Stimulated activated CD4-positive, alpha-beta T cell treated with anti-CD3 and anti-CD28 coated beads, Interleukin-12 subunit alpha, Interleukin-12 subunit beta, amount 100 ng/mL, for 24 hours (primary cell): ENCODE data around the gene SH3PXD2B.
"Not testable (repeated sequence)": the region's sequence is repeated elsewhere in the genome, so short reads cannot be mapped to it uniquely, and the experiment has no call there.

Experiments used
- DNase-seq, 2 experiments: peaks; one replicate each; pipeline ENCODE4 v3.0.0-alpha.2; 2020; ENCODE audit warnings: low read depth in 2 of 2

Gene SH3PXD2B

GRCh38 chr5:172485511-172486202 lies 31.3 kb upstream of the SH3PXD2B start:
- DNase-seq, result no peak

- DNase-seq, result no peak
These were observed 30.3 kb upstream of the SH3PXD2B start for GRCh38 chr5:172484664-172485063.

GRCh38 chr5:172482156-172483020 lies 28.1 kb upstream of the SH3PXD2B start:
- no peak for DNase-seq

GRCh38 chr5:172481011-172481800 lies 26.9 kb upstream of the SH3PXD2B start:
- DNase-seq, result no peak

GRCh38 chr5:172479784-172480115 lies 25.4 kb upstream of the SH3PXD2B start:
- no peak for DNase-seq

- peak; percentile 28 to 67 for DNase-seq
These were observed 24.9 kb upstream of the SH3PXD2B start for GRCh38 chr5:172479034-172479783.

GRCh38 chr5:172478695-172479033 lies 24.3 kb upstream of the SH3PXD2B start:
- not testable (repeated sequence) for DNase-seq

GRCh38 chr5:172478256-172478655 lies 23.9 kb upstream of the SH3PXD2B start:
- DNase-seq, result no peak

GRCh38 chr5:172477466-172477865 lies 23.1 kb upstream of the SH3PXD2B start:
- DNase-seq, result no peak

- DNase-seq, result no peak
These were observed 20.0 kb upstream of the SH3PXD2B start for GRCh38 chr5:172474293-172474692.

- DNase-seq, result no peak
These were observed 19.1 kb upstream of the SH3PXD2B start for GRCh38 chr5:172473427-172473826.

- no peak for DNase-seq
These were observed 15.4 kb upstream of the SH3PXD2B start for GRCh38 chr5:172469697-172470096.

- DNase-seq, result no peak
These were observed 11.7 kb upstream of the SH3PXD2B start for GRCh38 chr5:172466062-172466461.

GRCh38 chr5:172463031-172463430 lies 8.7 kb upstream of the SH3PXD2B start:
- no peak for DNase-seq

GRCh38 chr5:172459783-172460165 lies 5.4 kb upstream of the SH3PXD2B start:
- DNase-seq, result no peak

GRCh38 chr5:172458976-172459782 lies 4.9 kb upstream of the SH3PXD2B start:
- no peak for DNase-seq

GRCh38 chr5:172456076-172456722 lies 1.9 kb upstream of the SH3PXD2B start:
- no peak for DNase-seq

GRCh38 chr5:172455511-172456061 lies 1.3 kb upstream of the SH3PXD2B start:
- DNase-seq, result no peak

GRCh38 chr5:172455087-172455381 lies 709 bp upstream of the SH3PXD2B start:
- no peak for DNase-seq

- DNase-seq, result no peak
These were observed 353 bp downstream of the SH3PXD2B start for GRCh38 chr5:172453986-172454357.
